HepG2 (cell line): Measurements from ENCODE around the gene ADGRE2. TPM values are rescaled to one million over a fixed set of nuclear protein-coding genes. Genes with fewer than 3 reads are reported as not detected.

Experiments
- ATAC-seq: fragments of 200-7000 bp; cut with Tn5 transposase; 3 replicates; pipeline ENCODE4 v1.9.1; 2020; ENCODE audit warnings: mild to moderate bottlenecking, moderate library complexity
- BruUV-seq: library from RNA; stranded (reverse); fragments of 400-500 nt; replicated peaks from 2 replicates; lab custom pipeline; 2021; lab: Mats Ljungman, UMichigan
- CTCF ChIA-PET: fragments of 300-600 bp; formaldehyde crosslinking; extraction: SDS; loops from one replicate; lab custom pipeline; 2021; ENCODE audit warnings: low total read pairs, inconsistent platforms, low intra/inter-chr PET ratio; lab: Yijun Ruan, JAX
- POLR2A ChIA-PET: fragments of 350-600 bp; sonication (Branson Sonifier 250); formaldehyde crosslinking; loops from one replicate; lab custom pipeline; 2020; ENCODE audit warnings: antibody characterized with exemption, inconsistent platforms; lab: Yijun Ruan, JAX
- DNase-seq: peaks from one replicate; pipeline ENCODE4 v3.0.0-alpha.2; 2015; ENCODE audit warnings: low spot score
- FAIRE-seq: peaks from 3 replicates; lab custom pipeline; 2011; peaks lifted over from hg19 to GRCh38; lab: Jason Lieb, UNC
- H2AFZ ChIP-seq: one replicate; pipeline ENCODE4 v1.6.1; 2011; ENCODE audit warnings: low read length, inconsistent platforms
- H3K27ac ChIP-seq: fragments of 300-600 bp; 3 replicates; pipeline ENCODE4 v1.8.0; 2011; ENCODE audit warnings: mixed run types, mild to moderate bottlenecking, mixed read lengths, low read length, inconsistent platforms; ENCODE audit not compliant: insufficient read depth; ENCODE audit errors: extremely low read length
- H3K27me3 ChIP-seq, 2 experiments: fragments of 200-600 bp in 1 of 2; 2 replicates in 1 of 2; 3 replicates in 1 of 2; pipeline versions ENCODE4 v1.6.0 to v1.8.0; 2011; ENCODE audit warnings: low read length in 2 of 2, mild to moderate bottlenecking in 2 of 2, moderate library complexity in 2 of 2, inconsistent platforms in 1 of 2; ENCODE audit not compliant: insufficient read depth in 2 of 2, control insufficient read depth in 1 of 2
- H3K36me3 ChIP-seq, 2 experiments: fragments of 200-600 bp in 1 of 2; replicated peaks in 1 of 2; 2 replicates in 1 of 2; 3 replicates in 1 of 2; pipeline versions ENCODE4 v1.5.1 to v1.8.0; 2011; ENCODE audit warnings: low read length in 2 of 2, inconsistent platforms in 1 of 2; ENCODE audit not compliant: insufficient read depth in 2 of 2, control insufficient read depth in 1 of 2
- H3K4me1 ChIP-seq: 2 replicates; pipeline ENCODE4 v1.5.1; 2012; ENCODE audit warnings: low read length, inconsistent platforms; ENCODE audit not compliant: insufficient read depth
- H3K4me2 ChIP-seq: 2 replicates; pipeline ENCODE4 v1.6.0; 2011; ENCODE audit warnings: low read depth, low read length, inconsistent platforms
- H3K4me3 ChIP-seq, 3 experiments: fragments of 200-600 bp in 1 of 3; sonication (generic), shearing (Covaris generic) in 1 of 3; replicated peaks in 1 of 3; 2 replicates each; pipeline ENCODE4 v1.5.1; 2011 to 2016; ENCODE audit warnings: low read length in 3 of 3, inconsistent platforms in 2 of 3, low read depth in 2 of 3, mild to moderate bottlenecking in 2 of 3, control low read depth in 1 of 3, mixed read lengths in 1 of 3; ENCODE audit not compliant: insufficient read depth in 1 of 3
- H3K79me2 ChIP-seq: one replicate; pipeline ENCODE4 v1.6.1; 2011; ENCODE audit warnings: low read length, inconsistent platforms; ENCODE audit not compliant: insufficient read depth
- H3K9ac ChIP-seq: 2 replicates; pipeline ENCODE4 v1.6.0; 2011; ENCODE audit warnings: mild to moderate bottlenecking, low read depth, low read length, inconsistent platforms; ENCODE audit not compliant: insufficient read depth
- H3K9me3 ChIP-seq: 2 replicates; pipeline ENCODE4 v1.5.1; 2012; ENCODE audit warnings: mild to moderate bottlenecking, low read length
- H4K20me1 ChIP-seq: 2 replicates; pipeline ENCODE4 v1.6.0; 2011; ENCODE audit warnings: inconsistent platforms, mild to moderate bottlenecking, low read length, moderate library complexity; ENCODE audit not compliant: insufficient read depth
- WGBS: methylation state at CpG from one replicate; pipeline ENCODE4 v1.1.6; 2017; ENCODE audit warnings: low lambda C conversion rate; 5-methylcytosine and 5-hydroxymethylcytosine counted together
- in situ Hi-C: cut with HindIII; loops from 2 replicates; pipeline ENCODE4 v1.10.0; 2017; ENCODE audit warnings: low pct_unique_long_range_greater_than_20kb; ENCODE audit not compliant: extremely low pct_ligation_motif_present
- intact Hi-C: fragments of 100-400 bp; cut with micrococcal nuclease; formaldehyde crosslinking; loops from one replicate; pipeline ENCODE4 v1.10.0; 2022; ENCODE audit not compliant: unreplicated experiment
- polyA plus RNA-seq, 8 experiments: library from polyadenylated mRNA; depleted of rRNA in 3 of 8; stranded (reverse) in 7 of 8; unstranded in 1 of 8; fragments of >200 nt; fragmentation: Illumina TruSeq in 4 of 8; extraction: Trizol in 4 of 8; gene quantifications; 2 replicates each; pipeline versions ENCODE4 v1.2.1 to v1.2.3, GENCODE V29; 2011 to 2016; ENCODE audit warnings: low read depth in 4 of 8, missing spikeins in 1 of 8, mixed read lengths in 1 of 8; ENCODE audit not compliant: insufficient read depth in 1 of 8
- small RNA-seq, 3 experiments: library from RNA; depleted of rRNA; stranded (forward); fragments of <200 nt; gene quantifications; one replicate each; pipeline ENCODE3, GENCODE V24; 2012; ENCODE audit warnings: low read depth in 2 of 3, low replicate concordance in 1 of 3; ENCODE audit not compliant: insufficient read length in 3 of 3, insufficient read depth in 2 of 3
- total RNA-seq, 5 experiments: library from RNA; depleted of rRNA; stranded (reverse); fragments of >200 nt; fragmentation: Illumina TruSeq; extraction: Trizol; gene quantifications; 2 replicates each; pipeline ENCODE4 v1.2.3, GENCODE V29; 2016; ENCODE audit warnings: low read depth in 1 of 5
- TF ChIP-seq, protein P1 (sequence below): sonication (generic); formaldehyde crosslinking; IDR thresholded peaks from 2 replicates; pipeline ENCODE4 v1.4.0; 2020; ENCODE audit warnings: missing genetic modification reagents

Gene ADGRE2
- total and polyA plus RNA-seq, 2 of the 13 experiments (the other 11 are each of a cell fraction or from before 2014, with no cell fraction given), result 0.04 TPM; not detected in 1

DNA sequence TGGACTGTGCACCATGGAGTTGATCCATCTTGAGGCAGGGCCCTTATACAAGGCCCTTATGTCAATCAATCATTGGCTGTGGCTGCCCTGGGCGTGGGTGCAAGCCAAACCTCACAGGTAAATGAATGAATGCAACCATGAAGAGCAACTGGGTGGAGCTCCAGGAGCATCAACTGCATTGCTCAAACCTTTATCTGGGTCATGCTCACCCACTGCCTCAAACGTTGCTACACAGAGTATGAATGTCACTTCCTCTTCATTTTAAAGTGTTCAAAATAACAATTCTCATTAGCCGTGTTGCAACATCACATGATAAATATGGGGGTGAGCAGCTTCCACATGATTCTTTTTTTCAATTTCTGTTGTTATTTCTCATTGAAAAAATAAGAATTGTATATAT lies 94.9 kb downstream of the ADGRE2 start:
- Histone ChIP-seq H3K4me1 (no peaks in the 10 kb centered on the region), H3K27me3 (no peaks in the 10 kb centered on the region; a peak in 1 of 5 replicates), H3K36me3 (no peaks in the 10 kb centered on the region), H3K4me2 (no peak overlapping the region), H3K79me2 (no peaks in the 10 kb centered on the region), H3K4me3 (no peak overlapping the region), H2AFZ (no peak overlapping the region), H4K20me1 (no peaks in the 10 kb centered on the region), H3K27ac (no peak overlapping the region), H3K9ac (no peak overlapping the region), H3K9me3 (no peaks in the 10 kb centered on the region)
- no TSS peak for BruUV-seq
- no peak for FAIRE-seq
- 4% methylated on average over 2 of the region's 3 CpGs for WGBS
- DNase-seq, result no peak
- POLR2A ChIA-PET, result no interaction called here
- ATAC-seq, result no peak
- TF ChIP-seq, protein P1, sequence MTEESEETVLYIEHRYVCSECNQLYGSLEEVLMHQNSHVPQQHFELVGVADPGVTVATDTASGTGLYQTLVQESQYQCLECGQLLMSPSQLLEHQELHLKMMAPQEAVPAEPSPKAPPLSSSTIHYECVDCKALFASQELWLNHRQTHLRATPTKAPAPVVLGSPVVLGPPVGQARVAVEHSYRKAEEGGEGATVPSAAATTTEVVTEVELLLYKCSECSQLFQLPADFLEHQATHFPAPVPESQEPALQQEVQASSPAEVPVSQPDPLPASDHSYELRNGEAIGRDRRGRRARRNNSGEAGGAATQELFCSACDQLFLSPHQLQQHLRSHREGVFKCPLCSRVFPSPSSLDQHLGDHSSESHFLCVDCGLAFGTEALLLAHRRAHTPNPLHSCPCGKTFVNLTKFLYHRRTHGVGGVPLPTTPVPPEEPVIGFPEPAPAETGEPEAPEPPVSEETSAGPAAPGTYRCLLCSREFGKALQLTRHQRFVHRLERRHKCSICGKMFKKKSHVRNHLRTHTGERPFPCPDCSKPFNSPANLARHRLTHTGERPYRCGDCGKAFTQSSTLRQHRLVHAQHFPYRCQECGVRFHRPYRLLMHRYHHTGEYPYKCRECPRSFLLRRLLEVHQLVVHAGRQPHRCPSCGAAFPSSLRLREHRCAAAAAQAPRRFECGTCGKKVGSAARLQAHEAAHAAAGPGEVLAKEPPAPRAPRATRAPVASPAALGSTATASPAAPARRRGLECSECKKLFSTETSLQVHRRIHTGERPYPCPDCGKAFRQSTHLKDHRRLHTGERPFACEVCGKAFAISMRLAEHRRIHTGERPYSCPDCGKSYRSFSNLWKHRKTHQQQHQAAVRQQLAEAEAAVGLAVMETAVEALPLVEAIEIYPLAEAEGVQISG, result no peak
- CTCF ChIA-PET, result no interaction called here
- intact Hi-C loops (no loop called here), in situ Hi-C loops (no loop called here)

Small RNA genes within 50 kb of the gene (small RNA-seq; reads per million reads assigned to genes)
- gene AC005255.1, result 0 reads per million in 3 experiments

Other genes starting within 250 kb of the ADGRE2 start
- gene TECR, start 249.0 kb downstream of the ADGRE2 start, total RNA-seq (2016; rRNA removed; fragmentation: Illumina TruSeq; extraction: Trizol), result 25.9 and 54.9 TPM in 2 replicates
- gene TECR, start 249.0 kb downstream of the ADGRE2 start, polyA plus RNA-seq (2011; rRNA removed), result 121 and 137 TPM in 2 replicates
- gene NDUFB7, start 206.5 kb downstream of the ADGRE2 start, total RNA-seq (2016; rRNA removed; fragmentation: Illumina TruSeq; extraction: Trizol), result 198 and 244 TPM in 2 replicates
- gene NDUFB7, start 206.5 kb downstream of the ADGRE2 start, polyA plus RNA-seq (2011; rRNA removed), result 156 and 192 TPM in 2 replicates
- not detected in 2 replicates for gene CLEC17A, start 195.5 kb downstream of the ADGRE2 start, total RNA-seq (2016; rRNA removed; fragmentation: Illumina TruSeq; extraction: Trizol)
- gene CLEC17A, start 195.5 kb downstream of the ADGRE2 start, polyA plus RNA-seq (2011; rRNA removed), result not detected in 2 replicates
- not detected in 2 replicates for gene ADGRE3, start 103.7 kb downstream of the ADGRE2 start, total RNA-seq (2016; rRNA removed; fragmentation: Illumina TruSeq; extraction: Trizol)
- not detected in 2 replicates for gene ADGRE3, start 103.7 kb downstream of the ADGRE2 start, polyA plus RNA-seq (2011; rRNA removed)
- 3.0 and 3.4 TPM in 2 replicates for gene ZNF333, start 88.5 kb downstream of the ADGRE2 start, total RNA-seq (2016; rRNA removed; fragmentation: Illumina TruSeq; extraction: Trizol)
- gene ZNF333, start 88.5 kb downstream of the ADGRE2 start, polyA plus RNA-seq (2011; rRNA removed), result 6.4 and 7.9 TPM in 2 replicates
- not detected in 2 replicates for gene OR7A5, start 56.6 kb upstream of the ADGRE2 start, total RNA-seq (2016; rRNA removed; fragmentation: Illumina TruSeq; extraction: Trizol)
- gene OR7A5, start 56.6 kb upstream of the ADGRE2 start, polyA plus RNA-seq (2011; rRNA removed), result not detected in 2 replicates
- not detected in 2 replicates for gene OR7C1, start 56.6 kb upstream of the ADGRE2 start, total RNA-seq (2016; rRNA removed; fragmentation: Illumina TruSeq; extraction: Trizol)
- gene OR7C1, start 56.6 kb upstream of the ADGRE2 start, polyA plus RNA-seq (2011; rRNA removed), result not detected in 2 replicates
- gene OR7A10, start 70.4 kb upstream of the ADGRE2 start, total RNA-seq (2016; rRNA removed; fragmentation: Illumina TruSeq; extraction: Trizol), result not detected in 2 replicates
- not detected in 2 replicates for gene OR7A10, start 70.4 kb upstream of the ADGRE2 start, polyA plus RNA-seq (2011; rRNA removed)
- gene OR7A17, start 107.6 kb upstream of the ADGRE2 start, total RNA-seq (2016; rRNA removed; fragmentation: Illumina TruSeq; extraction: Trizol), result not detected in 2 replicates
- not detected in 2 replicates for gene OR7A17, start 107.6 kb upstream of the ADGRE2 start, polyA plus RNA-seq (2011; rRNA removed)
- gene OR7C2, start 162.9 kb upstream of the ADGRE2 start, total RNA-seq (2016; rRNA removed; fragmentation: Illumina TruSeq; extraction: Trizol), result not detected in 2 replicates
- not detected in 2 replicates for gene OR7C2, start 162.9 kb upstream of the ADGRE2 start, polyA plus RNA-seq (2011; rRNA removed)
- not detected in 2 replicates for gene SLC1A6, start 201.3 kb upstream of the ADGRE2 start, total RNA-seq (2016; rRNA removed; fragmentation: Illumina TruSeq; extraction: Trizol)
- gene SLC1A6, start 201.3 kb upstream of the ADGRE2 start, polyA plus RNA-seq (2011; rRNA removed), result not detected in 2 replicates